HepG2 (cell line): Measurements from ENCODE around the gene TRERF1. TPM values are rescaled to one million over a fixed set of nuclear protein-coding genes. Genes with fewer than 3 reads are reported as not detected.

Source experiments
- ATAC-seq: fragments of 200-7000 bp; cut with Tn5 transposase; 3 replicates; pipeline ENCODE4 v1.9.1; 2020; ENCODE audit warnings: mild to moderate bottlenecking, moderate library complexity
- BruUV-seq: library from RNA; stranded (reverse); fragments of 400-500 nt; replicated peaks from 2 replicates; lab custom pipeline; 2021; lab: Mats Ljungman, UMichigan
- CTCF ChIA-PET: fragments of 300-600 bp; formaldehyde crosslinking; extraction: SDS; loops from one replicate; lab custom pipeline; 2021; ENCODE audit warnings: low total read pairs, inconsistent platforms, low intra/inter-chr PET ratio; lab: Yijun Ruan, JAX
- POLR2A ChIA-PET: fragments of 350-600 bp; sonication (Branson Sonifier 250); formaldehyde crosslinking; loops from one replicate; lab custom pipeline; 2020; ENCODE audit warnings: antibody characterized with exemption, inconsistent platforms; lab: Yijun Ruan, JAX
- DNase-seq: peaks from one replicate; pipeline ENCODE4 v3.0.0-alpha.2; 2015; ENCODE audit warnings: low spot score
- FAIRE-seq: peaks from 3 replicates; lab custom pipeline; 2011; peaks lifted over from hg19 to GRCh38; lab: Jason Lieb, UNC
- H2AFZ ChIP-seq: one replicate; pipeline ENCODE4 v1.6.1; 2011; ENCODE audit warnings: low read length, inconsistent platforms
- H3K27ac ChIP-seq: fragments of 300-600 bp; 3 replicates; pipeline ENCODE4 v1.8.0; 2011; ENCODE audit warnings: mixed run types, mild to moderate bottlenecking, mixed read lengths, low read length, inconsistent platforms; ENCODE audit not compliant: insufficient read depth; ENCODE audit errors: extremely low read length
- H3K27me3 ChIP-seq, 2 experiments: fragments of 200-600 bp in 1 of 2; 2 replicates in 1 of 2; 3 replicates in 1 of 2; pipeline versions ENCODE4 v1.6.0 to v1.8.0; 2011; ENCODE audit warnings: low read length in 2 of 2, mild to moderate bottlenecking in 2 of 2, moderate library complexity in 2 of 2, inconsistent platforms in 1 of 2; ENCODE audit not compliant: insufficient read depth in 2 of 2, control insufficient read depth in 1 of 2
- H3K36me3 ChIP-seq, 2 experiments: fragments of 200-600 bp in 1 of 2; replicated peaks in 1 of 2; 2 replicates in 1 of 2; 3 replicates in 1 of 2; pipeline versions ENCODE4 v1.5.1 to v1.8.0; 2011; ENCODE audit warnings: low read length in 2 of 2, inconsistent platforms in 1 of 2; ENCODE audit not compliant: insufficient read depth in 2 of 2, control insufficient read depth in 1 of 2
- H3K4me1 ChIP-seq: 2 replicates; pipeline ENCODE4 v1.5.1; 2012; ENCODE audit warnings: low read length, inconsistent platforms; ENCODE audit not compliant: insufficient read depth
- H3K4me2 ChIP-seq: 2 replicates; pipeline ENCODE4 v1.6.0; 2011; ENCODE audit warnings: low read depth, low read length, inconsistent platforms
- H3K4me3 ChIP-seq, 3 experiments: fragments of 200-600 bp in 1 of 3; sonication (generic), shearing (Covaris generic) in 1 of 3; replicated peaks in 1 of 3; 2 replicates each; pipeline ENCODE4 v1.5.1; 2011 to 2016; ENCODE audit warnings: low read length in 3 of 3, inconsistent platforms in 2 of 3, low read depth in 2 of 3, mild to moderate bottlenecking in 2 of 3, control low read depth in 1 of 3, mixed read lengths in 1 of 3; ENCODE audit not compliant: insufficient read depth in 1 of 3
- H3K79me2 ChIP-seq: one replicate; pipeline ENCODE4 v1.6.1; 2011; ENCODE audit warnings: low read length, inconsistent platforms; ENCODE audit not compliant: insufficient read depth
- H3K9ac ChIP-seq: 2 replicates; pipeline ENCODE4 v1.6.0; 2011; ENCODE audit warnings: mild to moderate bottlenecking, low read depth, low read length, inconsistent platforms; ENCODE audit not compliant: insufficient read depth
- H3K9me3 ChIP-seq: 2 replicates; pipeline ENCODE4 v1.5.1; 2012; ENCODE audit warnings: mild to moderate bottlenecking, low read length
- H4K20me1 ChIP-seq: 2 replicates; pipeline ENCODE4 v1.6.0; 2011; ENCODE audit warnings: inconsistent platforms, mild to moderate bottlenecking, low read length, moderate library complexity; ENCODE audit not compliant: insufficient read depth
- AHR ChIP-seq: IDR thresholded peaks from 2 replicates; pipeline ENCODE4 v1.6.1; 2018; ENCODE audit warnings: missing genetic modification reagents, missing compliant biosample characterization
- CEBPG ChIP-seq: IDR thresholded peaks from 2 replicates; pipeline ENCODE4 v1.6.1; 2016
- CREB1 ChIP-seq, 2 experiments: fragments of 450-650 bp in 1 of 2; IDR thresholded peaks; 2 replicates each; pipeline ENCODE4 v1.6.1; 2016 to 2017; ENCODE audit warnings: control low read depth in 1 of 2, mild to moderate bottlenecking in 1 of 2, missing compliant biosample characterization in 1 of 2, missing genetic modification characterization in 1 of 2
- EHMT2 ChIP-seq: fragments of 200-600 bp; sonication (generic); IDR thresholded peaks from 2 replicates; pipeline ENCODE4 v1.7.0; 2017; ENCODE audit warnings: antibody characterized with exemption, low read depth, low read length, borderline replicate concordance
- HMG20A ChIP-seq: IDR thresholded peaks from 2 replicates; pipeline ENCODE4 v1.6.1; 2016; ENCODE audit warnings: borderline replicate concordance
- IKZF1 ChIP-seq: fragments of 450-650 bp; IDR thresholded peaks from 2 replicates; pipeline ENCODE4 v1.7.1; 2016
- KAT7 ChIP-seq: IDR thresholded peaks from 2 replicates; pipeline ENCODE4 v1.6.1; 2018; ENCODE audit warnings: borderline replicate concordance, missing compliant biosample characterization
- MBNL3 ChIP-seq: fragments of 250-450 bp; sonication (Bioruptor Pico); conservative IDR thresholded peaks from 2 replicates; pipeline ENCODE4 v1.8.0; 2022; ENCODE audit warnings: mild to moderate bottlenecking, inconsistent platforms
- MIER3 ChIP-seq: IDR thresholded peaks from 2 replicates; pipeline ENCODE4 v1.6.1; 2016; ENCODE audit warnings: missing compliant biosample characterization, borderline replicate concordance
- MXI1 ChIP-seq: IDR thresholded peaks from 3 replicates; pipeline ENCODE4 v1.6.1; 2012; ENCODE audit warnings: low read depth, low read length, inconsistent platforms, borderline replicate concordance
- PPARG ChIP-seq: conservative IDR thresholded peaks from 2 replicates; pipeline ENCODE4 v1.6.1; 2016; ENCODE audit warnings: missing biosample characterization, missing genetic modification reagents
- RFX1 ChIP-seq: fragments of 450-650 bp; IDR thresholded peaks from 2 replicates; pipeline ENCODE4 v1.6.1; 2017
- SRY ChIP-seq: sonication (generic); formaldehyde crosslinking; IDR thresholded peaks from 2 replicates; pipeline ENCODE4 v1.8.0; 2022; ENCODE audit warnings: mild to moderate bottlenecking, missing genetic modification reagents
- ZNF451 ChIP-seq: sonication (generic); formaldehyde crosslinking; IDR thresholded peaks from 2 replicates; pipeline ENCODE4 v1.5.0; 2020; ENCODE audit warnings: mild to moderate bottlenecking, missing genetic modification reagents
- ZNF501 ChIP-seq: sonication (generic); formaldehyde crosslinking; IDR thresholded peaks from 2 replicates; pipeline ENCODE4 v1.5.1; 2020; ENCODE audit warnings: mild to moderate bottlenecking, moderate library complexity, missing genetic modification reagents
- WGBS: methylation state at CpG from one replicate; pipeline ENCODE4 v1.1.6; 2017; ENCODE audit warnings: low lambda C conversion rate; 5-methylcytosine and 5-hydroxymethylcytosine counted together
- in situ Hi-C: cut with HindIII; loops from 2 replicates; pipeline ENCODE4 v1.10.0; 2017; ENCODE audit warnings: low pct_unique_long_range_greater_than_20kb; ENCODE audit not compliant: extremely low pct_ligation_motif_present
- intact Hi-C: fragments of 100-400 bp; cut with micrococcal nuclease; formaldehyde crosslinking; loops from one replicate; pipeline ENCODE4 v1.10.0; 2022; ENCODE audit not compliant: unreplicated experiment
- polyA plus RNA-seq, 8 experiments: library from polyadenylated mRNA; depleted of rRNA in 3 of 8; stranded (reverse) in 7 of 8; unstranded in 1 of 8; fragments of >200 nt; fragmentation: Illumina TruSeq in 4 of 8; extraction: Trizol in 4 of 8; gene quantifications; 2 replicates each; pipeline versions ENCODE4 v1.2.1 to v1.2.3, GENCODE V29; 2011 to 2016; ENCODE audit warnings: low read depth in 4 of 8, missing spikeins in 1 of 8, mixed read lengths in 1 of 8; ENCODE audit not compliant: insufficient read depth in 1 of 8
- total RNA-seq, 5 experiments: library from RNA; depleted of rRNA; stranded (reverse); fragments of >200 nt; fragmentation: Illumina TruSeq; extraction: Trizol; gene quantifications; 2 replicates each; pipeline ENCODE4 v1.2.3, GENCODE V29; 2016; ENCODE audit warnings: low read depth in 1 of 5
- TF ChIP-seq, protein P1 (sequence below): sonication (generic); formaldehyde crosslinking; IDR thresholded peaks from 2 replicates; pipeline ENCODE4 v1.5.1; 2020; ENCODE audit warnings: mild to moderate bottlenecking, missing genetic modification reagents
- TF ChIP-seq, protein P2 (sequence below): sonication (generic); formaldehyde crosslinking; IDR thresholded peaks from 2 replicates; pipeline ENCODE4 v1.5.0; 2020; ENCODE audit warnings: mild to moderate bottlenecking, missing genetic modification reagents, borderline replicate concordance
- TF ChIP-seq, protein P3 (sequence below): sonication (generic); formaldehyde crosslinking; IDR thresholded peaks from 2 replicates; pipeline ENCODE4 v1.4.0; 2020; ENCODE audit warnings: missing genetic modification reagents

The TRERF1 gene
- total and polyA plus RNA-seq, 2 of the 13 experiments (the other 11 are each of a cell fraction or from before 2014, with no cell fraction given), result 0.02 TPM; not detected in 1

DNA sequence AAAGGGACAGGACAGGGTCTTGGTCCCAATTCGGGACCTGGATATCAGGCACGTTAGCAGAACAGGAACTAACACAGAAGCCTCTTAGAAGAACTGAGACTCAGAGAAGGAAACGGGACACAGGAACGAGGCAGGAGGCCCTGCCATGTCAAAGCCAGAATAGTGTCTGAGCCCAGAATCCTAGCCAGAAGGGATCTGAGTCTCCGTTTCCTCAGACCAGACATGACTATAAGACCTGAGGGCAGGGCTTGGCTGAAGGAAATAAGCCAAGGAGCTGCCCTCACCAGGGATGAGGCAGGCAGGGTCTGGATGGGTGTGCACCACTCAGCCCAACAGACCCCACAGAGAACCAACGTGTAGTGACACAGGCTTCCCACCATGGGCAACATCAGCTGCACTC is 40.3 kb downstream of the TRERF1 start (continued):
- TF ChIP-seq, protein P1, sequence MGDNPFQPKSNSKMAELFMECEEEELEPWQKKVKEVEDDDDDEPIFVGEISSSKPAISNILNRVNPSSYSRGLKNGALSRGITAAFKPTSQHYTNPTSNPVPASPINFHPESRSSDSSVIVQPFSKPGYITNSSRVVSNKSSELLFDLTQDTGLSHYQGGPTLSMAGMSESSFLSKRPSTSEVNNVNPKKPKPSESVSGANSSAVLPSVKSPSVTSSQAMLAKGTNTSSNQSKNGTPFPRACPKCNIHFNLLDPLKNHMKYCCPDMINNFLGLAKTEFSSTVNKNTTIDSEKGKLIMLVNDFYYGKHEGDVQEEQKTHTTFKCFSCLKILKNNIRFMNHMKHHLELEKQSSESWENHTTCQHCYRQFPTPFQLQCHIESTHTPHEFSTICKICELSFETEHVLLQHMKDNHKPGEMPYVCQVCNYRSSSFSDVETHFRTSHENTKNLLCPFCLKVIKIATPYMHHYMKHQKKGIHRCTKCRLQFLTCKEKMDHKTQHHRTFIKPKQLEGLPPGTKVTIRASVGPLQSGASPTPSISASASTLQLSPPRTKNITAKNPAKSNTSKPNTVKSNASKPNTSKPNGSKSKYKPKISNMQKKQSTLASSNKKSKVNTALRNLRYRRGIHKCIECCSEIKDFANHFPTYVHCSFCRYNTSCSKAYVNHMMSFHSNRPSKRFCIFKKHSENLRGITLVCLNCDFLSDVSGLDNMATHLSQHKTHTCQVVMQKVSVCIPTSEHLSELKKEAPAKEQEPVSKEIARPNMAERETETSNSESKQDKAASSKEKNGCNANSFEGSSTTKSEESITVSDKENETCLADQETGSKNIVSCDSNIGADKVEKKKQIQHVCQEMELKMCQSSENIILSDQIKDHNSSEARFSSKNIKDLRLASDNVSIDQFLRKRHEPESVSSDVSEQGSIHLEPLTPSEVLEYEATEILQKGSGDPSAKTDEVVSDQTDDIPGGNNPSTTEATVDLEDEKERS, result no peak
- TF ChIP-seq PPARG (CRISPR knock-in tag), result no peak

DNA sequence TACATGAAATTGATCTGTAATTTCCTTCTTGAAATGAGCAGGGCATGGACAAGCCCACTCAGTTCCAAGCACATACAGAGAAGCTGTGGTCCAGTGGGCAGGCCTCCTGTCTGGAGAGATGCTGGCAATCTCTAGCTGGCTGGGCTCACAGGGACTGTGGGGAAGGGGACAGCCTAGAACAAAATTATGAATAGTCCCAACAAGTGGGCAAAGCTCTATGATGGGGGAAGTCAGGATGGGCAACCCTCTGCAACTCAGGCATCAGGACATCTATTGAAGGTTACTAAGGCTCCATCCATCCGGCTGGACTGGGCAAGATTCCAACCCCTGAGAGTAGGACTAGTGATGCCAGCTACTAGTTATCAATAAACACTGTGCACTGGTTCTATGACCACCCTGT is 40.9 kb downstream of the TRERF1 start:
- Histone ChIP-seq H3K79me2 (no peaks in the 10 kb centered on the region), H3K4me2 (no peak overlapping the region), H3K4me3 (no peak overlapping the region), H2AFZ (no peak overlapping the region), H3K27ac (no peak overlapping the region), H3K4me1 (no peaks in the 10 kb centered on the region), H3K9me3 (no peaks in the 10 kb centered on the region), H3K36me3 (no peaks in the 10 kb centered on the region), H3K27me3 (peaks cover 2 to 3% of the 10 kb centered on the region in 2 experiments; a peak in 1 of 5 replicates), H3K9ac (no peak overlapping the region), H4K20me1 (no peaks in the 10 kb centered on the region)
- ChIA-PET POLR2A (no interaction called here), CTCF (no interaction called here)
- WGBS, result 11% methylated on average over 1 of the region's 1 CpG
- BruUV-seq, result no TSS peak
- FAIRE-seq (no peak), DNase-seq (no peak), ATAC-seq (no peak)
- in situ Hi-C loops (no loop called here), intact Hi-C loops (no loop called here)
- TF ChIP-seq CREB1 (IDR thresholded peaks at IDR 0.05) (no peak), CREB1 (CRISPR knock-in tag; IDR thresholded peaks at IDR 0.05) (no peak), KAT7 (CRISPR knock-in tag) (no peak), MIER3 (CRISPR knock-in tag) (no peak), HMG20A (CRISPR knock-in tag) (no peak), MBNL3 (no peak), IKZF1 (no peak), AHR (CRISPR knock-in tag) (no peak), SRY (CRISPR knock-in tag) (no peak), CEBPG (CRISPR knock-in tag) (no peak), RFX1 (no peak), ZNF451 (no peak), EHMT2 (no peak), ZNF501 (CRISPR knock-in tag) (no peak), MXI1 (no peak)
- TF ChIP-seq, protein P2, sequence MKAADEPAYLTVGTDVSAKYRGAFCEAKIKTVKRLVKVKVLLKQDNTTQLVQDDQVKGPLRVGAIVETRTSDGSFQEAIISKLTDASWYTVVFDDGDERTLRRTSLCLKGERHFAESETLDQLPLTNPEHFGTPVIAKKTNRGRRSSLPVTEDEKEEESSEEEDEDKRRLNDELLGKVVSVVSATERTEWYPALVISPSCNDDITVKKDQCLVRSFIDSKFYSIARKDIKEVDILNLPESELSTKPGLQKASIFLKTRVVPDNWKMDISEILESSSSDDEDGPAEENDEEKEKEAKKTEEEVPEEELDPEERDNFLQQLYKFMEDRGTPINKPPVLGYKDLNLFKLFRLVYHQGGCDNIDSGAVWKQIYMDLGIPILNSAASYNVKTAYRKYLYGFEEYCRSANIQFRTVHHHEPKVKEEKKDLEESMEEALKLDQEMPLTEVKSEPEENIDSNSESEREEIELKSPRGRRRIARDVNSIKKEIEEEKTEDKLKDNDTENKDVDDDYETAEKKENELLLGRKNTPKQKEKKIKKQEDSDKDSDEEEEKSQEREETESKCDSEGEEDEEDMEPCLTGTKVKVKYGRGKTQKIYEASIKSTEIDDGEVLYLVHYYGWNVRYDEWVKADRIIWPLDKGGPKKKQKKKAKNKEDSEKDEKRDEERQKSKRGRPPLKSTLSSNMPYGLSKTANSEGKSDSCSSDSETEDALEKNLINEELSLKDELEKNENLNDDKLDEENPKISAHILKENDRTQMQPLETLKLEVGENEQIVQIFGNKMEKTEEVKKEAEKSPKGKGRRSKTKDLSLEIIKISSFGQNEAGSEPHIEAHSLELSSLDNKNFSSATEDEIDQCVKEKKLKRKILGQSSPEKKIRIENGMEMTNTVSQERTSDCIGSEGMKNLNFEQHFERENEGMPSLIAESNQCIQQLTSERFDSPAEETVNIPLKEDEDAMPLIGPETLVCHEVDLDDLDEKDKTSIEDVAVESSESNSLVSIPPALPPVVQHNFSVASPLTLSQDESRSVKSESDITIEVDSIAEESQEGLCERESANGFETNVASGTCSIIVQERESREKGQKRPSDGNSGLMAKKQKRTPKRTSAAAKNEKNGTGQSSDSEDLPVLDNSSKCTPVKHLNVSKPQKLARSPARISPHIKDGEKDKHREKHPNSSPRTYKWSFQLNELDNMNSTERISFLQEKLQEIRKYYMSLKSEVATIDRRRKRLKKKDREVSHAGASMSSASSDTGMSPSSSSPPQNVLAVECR (CRISPR knock-in tag), result no peak
- TF ChIP-seq, protein P3, sequence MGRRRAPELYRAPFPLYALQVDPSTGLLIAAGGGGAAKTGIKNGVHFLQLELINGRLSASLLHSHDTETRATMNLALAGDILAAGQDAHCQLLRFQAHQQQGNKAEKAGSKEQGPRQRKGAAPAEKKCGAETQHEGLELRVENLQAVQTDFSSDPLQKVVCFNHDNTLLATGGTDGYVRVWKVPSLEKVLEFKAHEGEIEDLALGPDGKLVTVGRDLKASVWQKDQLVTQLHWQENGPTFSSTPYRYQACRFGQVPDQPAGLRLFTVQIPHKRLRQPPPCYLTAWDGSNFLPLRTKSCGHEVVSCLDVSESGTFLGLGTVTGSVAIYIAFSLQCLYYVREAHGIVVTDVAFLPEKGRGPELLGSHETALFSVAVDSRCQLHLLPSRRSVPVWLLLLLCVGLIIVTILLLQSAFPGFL (CRISPR knock-in tag), result no peak
